CD4-positive, alpha-beta T cell treated with Interleukin-1 beta for 1 hour (primary cell): Measurements from ENCODE around the gene BCL2.
A peak's percentile ranks its signal among the peaks of the same experiment; 100 is the strongest.

Experiments used
- DNase-seq, 2 donors: peaks; one replicate each; pipeline ENCODE4 v3.0.0-alpha.2; 2020 to 2022

The BCL2 gene

GRCh38 chr18:63138436-63139340, 180.9 kb downstream of the BCL2 start:
- DNase-seq = peak in 1 of 2 donors; percentile 13

DNA sequence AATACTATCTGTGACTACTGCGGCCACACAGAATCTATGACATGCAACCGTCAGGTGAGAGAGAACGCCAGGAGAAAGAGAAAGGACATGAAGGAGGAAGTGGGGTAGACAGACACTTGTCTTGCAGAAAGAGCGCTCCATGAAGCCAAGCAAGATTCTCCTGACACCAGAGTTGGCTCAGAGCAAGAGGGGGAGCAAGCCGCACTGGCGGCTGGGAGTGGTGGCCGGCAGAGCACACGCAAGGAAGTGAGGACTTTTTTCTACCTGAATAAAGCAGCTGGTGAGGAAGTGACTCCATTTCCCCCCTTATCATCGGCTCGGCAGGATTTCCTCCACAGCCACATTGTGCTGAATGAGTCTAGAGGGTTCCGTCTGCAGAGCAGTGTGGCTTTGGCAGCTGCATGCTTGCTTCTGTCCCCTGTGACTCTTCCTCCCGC, 181.6 kb downstream of the BCL2 start:
- peak; percentile 56 to 64 for DNase-seq

GRCh38 chr18:63135101-63135500, 184.5 kb downstream of the BCL2 start:
- DNase-seq = no peak

DNA sequence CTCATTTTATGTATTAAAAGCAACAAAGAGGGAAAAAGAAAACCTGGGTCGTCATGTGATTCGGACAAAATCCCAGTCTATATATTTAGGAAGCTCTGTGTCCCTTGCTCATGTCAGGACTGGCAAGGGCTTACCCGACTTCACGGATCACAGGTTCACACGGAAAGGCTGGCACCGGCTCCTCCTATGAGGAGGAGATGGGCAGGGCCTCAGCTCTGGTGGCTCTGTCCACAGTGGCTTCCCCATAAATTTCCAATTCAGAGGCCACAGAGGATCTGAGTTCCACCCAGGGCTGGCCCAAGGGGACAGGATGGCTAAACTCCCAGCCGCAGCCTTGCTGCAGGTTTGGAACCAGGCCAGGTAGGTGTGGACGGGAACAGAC, 186.8 kb downstream of the BCL2 start:
- DNase-seq = no peak

DNA sequence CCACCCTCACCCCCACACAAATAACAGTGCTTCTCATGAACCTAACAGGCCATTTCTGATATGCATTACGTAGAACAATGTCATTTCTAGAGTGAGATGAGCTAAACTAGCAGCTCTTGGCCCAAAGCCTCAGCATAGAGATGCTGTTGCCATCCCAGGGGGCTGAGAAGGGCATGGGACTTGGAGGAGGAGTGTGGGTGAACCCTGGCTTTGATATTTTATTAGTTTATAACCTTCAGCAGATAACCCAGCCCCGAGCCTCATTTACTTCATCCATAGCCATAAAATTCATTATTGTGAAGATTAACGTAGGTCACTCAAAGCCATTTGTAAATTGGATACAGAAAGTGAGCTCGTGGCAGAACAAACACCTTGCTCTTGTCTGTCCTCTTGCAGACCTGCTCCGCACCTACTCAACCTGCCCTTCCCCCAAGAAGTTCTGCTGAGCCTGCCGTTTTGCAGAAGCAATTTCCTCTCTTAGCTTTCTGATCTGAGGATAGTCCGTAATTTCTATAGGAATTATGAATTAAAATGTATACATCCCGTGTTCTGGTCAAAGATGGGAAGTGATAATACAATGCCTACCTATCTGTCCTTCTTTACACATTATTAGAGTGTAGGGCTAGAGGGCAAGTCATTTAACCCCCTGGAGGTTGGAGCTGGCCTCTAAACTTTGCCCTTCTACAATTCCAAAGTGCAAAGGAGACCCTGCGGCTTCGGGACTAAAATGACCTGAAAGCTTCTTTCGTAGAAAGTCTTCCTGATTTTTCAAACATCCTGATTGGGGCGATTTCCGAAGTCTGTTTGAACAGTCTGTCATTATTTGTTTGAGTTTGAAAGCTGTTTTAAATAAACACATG, 187.4 kb downstream of the BCL2 start:
- no peak for DNase-seq

DNA sequence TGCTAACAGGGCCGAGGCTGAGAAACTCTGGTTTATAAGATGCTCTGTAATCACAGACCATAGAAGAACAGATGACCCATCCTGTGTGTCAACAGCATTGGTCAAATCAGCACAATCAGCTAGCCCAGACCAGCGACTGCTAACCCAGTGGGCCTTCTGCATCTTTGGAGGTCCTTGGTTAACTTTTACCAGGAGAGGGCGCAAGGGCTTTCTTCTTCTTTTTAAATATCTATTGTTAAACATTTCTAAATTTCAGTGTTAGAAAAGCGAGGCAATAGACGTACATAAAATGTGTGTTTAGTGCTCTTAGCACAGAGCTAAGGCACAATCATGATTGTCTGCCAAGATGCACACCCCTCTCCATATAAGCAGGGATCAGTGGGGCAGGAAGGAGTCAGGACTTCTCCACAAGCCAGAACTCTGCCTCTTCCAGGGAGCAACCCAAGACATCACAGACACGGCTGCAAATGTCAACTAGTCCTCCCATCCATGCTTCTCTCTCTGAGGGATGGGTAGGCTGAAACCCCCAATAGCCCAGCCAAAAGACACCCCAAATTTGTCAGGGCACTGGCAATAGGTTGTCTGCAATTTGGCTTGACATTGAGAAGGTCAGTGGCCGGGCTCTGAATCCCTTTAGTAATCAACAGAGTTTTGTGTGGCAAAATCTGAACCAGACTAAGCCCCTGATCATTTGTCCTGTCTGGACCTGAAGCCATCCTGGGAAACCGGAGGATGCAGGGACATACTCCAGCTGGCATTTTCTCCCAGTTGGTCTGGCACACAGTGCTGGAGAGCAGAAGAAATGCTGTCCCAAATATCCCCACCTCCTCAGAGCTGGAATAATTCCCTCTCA, 188.2 kb downstream of the BCL2 start:
- DNase-seq = peak; percentile 53 to 76

DNA sequence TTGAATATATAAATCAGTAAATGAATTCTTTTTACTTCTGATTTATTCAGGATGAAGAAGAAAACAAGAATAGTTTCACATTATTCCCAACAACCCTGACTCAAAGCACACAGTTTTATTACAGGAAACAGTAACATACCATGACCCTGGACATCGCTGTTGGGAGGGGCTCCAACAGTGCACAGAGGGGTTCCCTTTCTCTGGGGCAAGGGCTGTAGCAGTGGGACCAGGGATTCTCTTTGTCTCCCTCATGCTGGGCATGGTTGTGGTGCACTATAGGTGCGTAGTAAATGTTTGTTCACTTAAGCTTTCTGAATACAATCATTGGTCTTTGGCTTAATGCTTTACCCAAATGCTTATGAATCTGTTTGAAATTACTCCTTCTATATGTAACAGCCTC, 189.4 kb downstream of the BCL2 start:
- DNase-seq = no peak

DNA sequence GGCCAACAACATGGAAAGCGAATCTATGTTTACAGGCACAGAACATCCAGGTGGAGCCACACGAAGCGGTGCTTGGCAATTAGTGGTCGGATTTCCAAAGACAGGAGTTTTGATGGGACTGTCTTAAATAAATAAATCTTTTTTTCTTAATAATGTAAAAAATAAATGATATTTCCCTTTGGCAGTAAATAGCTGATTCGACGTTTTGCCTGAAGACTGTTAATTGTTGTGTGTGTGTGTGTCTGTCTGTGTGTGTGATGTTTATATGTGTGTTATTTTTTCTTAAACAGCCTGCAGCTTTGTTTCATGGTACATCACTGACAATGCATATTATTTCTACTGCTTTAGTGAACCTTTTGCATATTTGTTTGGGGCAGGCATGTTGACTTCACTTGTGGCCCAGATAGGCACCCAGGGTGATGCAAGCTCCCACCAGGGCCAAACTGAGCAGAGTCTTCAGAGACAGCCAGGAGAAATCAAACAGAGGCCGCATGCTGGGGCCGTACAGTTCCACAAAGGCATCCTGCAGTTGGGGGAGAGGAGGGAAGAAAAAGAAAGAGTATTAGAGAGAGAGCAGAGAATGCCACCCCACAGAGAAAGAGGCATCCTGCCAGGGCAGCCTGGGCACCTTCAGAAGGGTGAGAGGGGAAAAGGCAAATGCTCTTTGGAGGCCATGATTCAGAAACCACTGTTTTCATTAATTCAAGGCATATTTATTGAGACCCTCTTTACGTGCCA, 191.2 kb downstream of the BCL2 start:
- DNase-seq = no peak

DNA sequence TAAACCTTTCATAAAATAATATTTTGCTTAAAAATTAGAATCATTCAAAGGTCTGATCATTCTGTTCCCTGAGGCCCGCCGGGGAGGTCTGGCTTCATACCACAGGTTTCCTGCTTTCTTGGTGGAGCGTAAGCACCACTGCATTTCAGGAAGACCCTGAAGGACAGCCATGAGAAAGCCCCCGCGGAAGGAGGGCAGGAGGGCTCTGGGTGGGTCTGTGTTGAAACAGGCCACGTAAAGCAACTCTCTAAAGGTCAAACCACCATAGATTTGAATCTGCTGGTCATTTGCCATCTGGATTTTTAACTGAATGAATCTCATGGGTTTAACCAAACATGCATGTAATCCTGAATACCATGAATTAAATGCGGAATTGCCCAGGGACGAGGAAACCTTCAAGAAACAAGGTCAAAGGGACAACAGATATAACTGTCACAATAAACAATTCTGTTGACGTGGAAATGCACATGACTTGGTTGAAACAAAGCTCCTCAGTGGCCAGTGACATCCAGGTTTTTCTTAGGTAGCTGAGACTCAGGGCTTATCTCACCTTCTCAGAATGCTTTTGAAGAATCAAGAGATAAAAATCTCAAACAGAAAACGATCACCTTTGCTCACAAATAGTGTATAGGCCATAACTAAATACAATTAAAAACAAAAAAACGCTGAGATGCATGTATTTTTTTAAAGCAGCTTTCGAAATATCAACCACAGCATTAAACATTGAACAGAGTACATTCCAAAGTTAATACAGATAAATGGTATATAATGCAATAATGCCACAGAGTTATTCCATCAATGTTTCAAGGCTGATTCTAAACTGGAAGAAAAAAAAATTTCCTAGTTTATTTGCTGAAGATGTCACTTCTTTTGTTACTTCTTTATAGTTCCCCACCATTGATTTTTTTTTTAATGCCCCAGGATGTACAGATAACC, 193.2 kb downstream of the BCL2 start:
- no peak for DNase-seq

- no peak for DNase-seq
Observed at GRCh38 chr18:63120620-63121019, 198.9 kb downstream of the BCL2 start.

GRCh38 chr18:63119647-63120046, 199.9 kb downstream of the BCL2 start:
- DNase-seq = no peak

DNA sequence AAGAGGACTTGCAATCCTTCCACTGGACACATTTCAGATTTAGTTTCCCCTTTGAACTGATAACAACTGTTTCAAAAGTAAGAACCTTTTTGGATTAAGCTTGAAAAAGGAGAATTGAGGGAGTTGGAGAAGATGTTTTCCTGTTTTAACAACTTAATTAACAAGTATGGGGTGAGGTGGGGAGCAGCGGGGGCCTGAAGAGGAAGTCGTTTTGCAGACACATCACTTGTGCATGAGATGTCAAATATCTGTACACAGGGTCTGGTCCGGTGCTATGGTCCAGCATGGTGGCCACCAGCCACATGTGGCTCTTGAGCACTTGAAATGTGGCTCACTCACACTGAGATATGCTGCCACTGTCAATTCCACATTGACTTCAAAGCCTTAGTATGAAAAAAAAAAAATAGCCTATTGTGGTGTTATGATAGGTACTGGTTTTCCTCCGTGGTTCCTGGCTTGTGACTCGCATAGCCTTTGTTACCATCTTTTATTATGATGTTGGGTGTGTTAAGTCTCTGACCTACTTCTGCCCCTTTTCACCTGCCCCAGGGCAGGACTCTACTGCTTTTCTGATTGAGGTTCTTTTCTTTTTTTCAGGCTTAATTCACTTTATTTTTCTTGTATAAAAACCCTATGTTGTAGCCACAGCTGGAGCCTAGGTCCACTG, 205.5 kb downstream of the BCL2 start:
- no peak for DNase-seq

- DNase-seq = no peak
Observed at GRCh38 chr18:63112706-63113105, 206.9 kb downstream of the BCL2 start.

DNA sequence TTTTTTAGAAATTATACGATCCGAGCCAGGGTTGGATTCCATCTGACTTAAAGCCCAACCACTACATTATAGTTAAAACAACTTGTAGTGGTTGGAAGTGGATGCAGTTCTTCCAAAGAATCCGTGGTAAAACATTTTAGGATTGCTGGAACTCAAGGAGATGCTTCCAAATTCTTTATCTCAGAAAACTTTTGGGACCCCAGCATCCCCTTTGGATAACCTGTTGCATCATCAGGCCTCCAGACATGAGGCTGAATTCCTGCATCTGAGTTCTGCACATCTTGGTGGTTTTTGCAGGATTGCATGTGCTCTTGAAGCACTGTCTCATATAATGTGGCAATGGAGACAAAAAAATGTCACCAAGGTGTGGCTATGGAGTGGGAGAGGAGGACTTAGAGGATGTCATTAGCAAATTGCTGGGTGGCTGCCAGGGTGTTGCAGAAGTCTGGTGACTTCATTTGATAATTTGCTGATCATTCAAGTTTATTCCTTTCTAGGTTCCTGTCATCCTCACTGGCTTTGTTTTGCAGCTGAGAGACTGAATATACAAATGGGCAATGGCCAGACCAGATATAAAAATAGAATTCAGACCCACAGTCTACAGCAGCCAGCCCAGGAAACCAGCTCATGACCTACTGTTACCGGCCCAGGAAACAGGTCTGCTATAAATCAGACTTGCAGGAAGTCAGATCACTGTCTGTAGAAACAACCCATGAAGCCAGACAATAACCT, 207.7 kb downstream of the BCL2 start:
- DNase-seq = no peak

GRCh38 chr18:63109802-63110201, 209.8 kb downstream of the BCL2 start:
- DNase-seq = no peak

DNA sequence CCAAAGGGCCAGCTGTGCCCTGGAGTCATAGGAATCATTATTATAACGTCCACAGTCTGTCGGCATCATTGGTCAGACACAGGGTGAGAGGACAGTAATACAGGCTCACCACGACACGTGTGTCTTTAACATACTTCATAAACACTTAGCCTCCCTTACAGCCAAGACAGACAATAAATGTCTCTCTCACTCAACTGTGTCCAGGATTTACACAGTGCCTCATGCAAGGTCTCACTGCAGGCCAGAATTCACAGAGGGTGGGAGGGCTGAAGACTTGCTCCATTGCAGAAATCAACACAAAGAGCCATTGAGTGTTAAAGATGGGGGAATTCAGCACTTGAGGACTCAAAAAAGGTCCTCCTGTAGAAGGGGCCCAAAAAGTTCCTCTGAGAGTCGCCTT, 210.5 kb downstream of the BCL2 start:
- DNase-seq = no peak

DNA sequence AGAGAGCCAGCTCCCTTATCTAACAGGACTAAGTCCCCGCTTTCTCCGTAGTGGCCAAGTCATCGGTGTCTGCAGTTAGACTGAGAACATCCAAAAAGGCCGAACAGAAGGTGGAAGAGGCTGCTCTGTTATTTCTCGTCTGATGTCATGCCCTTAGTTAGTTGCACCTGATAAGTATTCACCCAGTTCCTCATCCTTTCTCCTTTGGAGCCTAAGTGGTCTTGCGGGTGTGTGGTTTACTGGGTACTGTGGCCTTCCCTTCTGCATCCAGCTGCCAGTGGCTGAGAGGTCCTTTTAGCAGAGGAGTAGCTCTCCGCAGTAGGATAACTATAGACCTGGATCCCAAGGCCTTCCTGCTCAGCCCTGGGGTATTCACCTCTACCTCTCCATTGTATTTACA, 211.6 kb downstream of the BCL2 start:
- no peak for DNase-seq

GRCh38 chr18:63107171-63107845, 212.3 kb downstream of the BCL2 start:
- no peak for DNase-seq

GRCh38 chr18:63106727-63107126, 212.8 kb downstream of the BCL2 start:
- no peak for DNase-seq
